Neural progenitor cell (in vitro differentiated cells): ENCODE measurements around the gene KIF26B.

ENCODE experiments used
- CTCF ChIP-seq: fragments of 200-600 bp; sonication (generic); IDR thresholded peaks from 2 replicates; pipeline ENCODE4 v1.5.1; 2017; ENCODE audit warnings: antibody characterized with exemption, mild to moderate bottlenecking
- EZH2 ChIP-seq: fragments of 200-600 bp; sonication (generic); IDR thresholded peaks from 2 replicates; pipeline ENCODE4 v1.6.1; 2017; ENCODE audit warnings: antibody characterized with exemption, mild to moderate bottlenecking, moderate library complexity
- EZH2phosphoT487 ChIP-seq: fragments of 200-600 bp; sonication (generic); IDR thresholded peaks from 2 replicates; pipeline ENCODE4 v1.6.1; 2017; ENCODE audit warnings: antibody characterized with exemption

- no peak for TF ChIP-seq CTCF
- no peak for TF ChIP-seq EZH2
- no peak for TF ChIP-seq EZH2phosphoT487
Measured at GRCh38 chr1:245207801-245208200, 53.0 kb downstream of the KIF26B start.
